Fibroblast of lung (primary cell): ENCODE data around the gene ODF4. TPM values are rescaled to one million over a fixed set of nuclear protein-coding genes. Genes with fewer than 3 reads are reported as not detected.

ENCODE experiments used
- DNase-seq, 2 donors: peaks; one replicate each; pipeline versions ENCODE4 v3.0.0 to v3.0.0-alpha.2; 2010; ENCODE audit warnings: low read depth in 2 of 2
- H2AFZ ChIP-seq: 2 replicates; pipeline ENCODE4 v1.5.1; 2012; ENCODE audit warnings: low read length, control low read depth, inconsistent platforms
- H3K27ac ChIP-seq: 2 replicates; pipeline ENCODE4 v1.5.1; 2011; ENCODE audit warnings: low read length, control low read depth; ENCODE audit not compliant: insufficient read depth
- H3K27me3 ChIP-seq: 2 replicates; pipeline ENCODE4 v1.5.1; 2011; ENCODE audit warnings: mild to moderate bottlenecking, low read length; ENCODE audit not compliant: control insufficient read depth, insufficient read depth
- H3K36me3 ChIP-seq: 2 replicates; pipeline ENCODE4 v1.5.1; 2011; ENCODE audit warnings: low read length; ENCODE audit not compliant: control insufficient read depth, insufficient read depth
- H3K4me1 ChIP-seq: 2 replicates; pipeline ENCODE4 v1.5.1; 2011; ENCODE audit warnings: low read length; ENCODE audit not compliant: control insufficient read depth, insufficient read depth; ENCODE audit errors: extremely low read depth
- H3K4me2 ChIP-seq: 2 replicates; pipeline ENCODE4 v1.5.1; 2011; ENCODE audit warnings: low read length, control low read depth; ENCODE audit not compliant: insufficient read depth; ENCODE audit errors: extremely low read depth
- H3K4me3 ChIP-seq, 4 experiments: fragments of 200-600 bp in 1 of 4; sonication (generic) in 1 of 4; replicated peaks in 1 of 4; 2 replicates each; pipeline ENCODE4 v1.5.1; 2011 to 2016; ENCODE audit warnings: low read length in 4 of 4, low read depth in 3 of 4, mild to moderate bottlenecking in 3 of 4, control low read depth in 2 of 4, inconsistent platforms in 1 of 4, mixed read lengths in 1 of 4; ENCODE audit not compliant: insufficient read depth in 1 of 4; ENCODE audit errors: control extremely low read depth in 1 of 4
- H3K79me2 ChIP-seq: 2 replicates; pipeline ENCODE4 v1.5.1; 2012; ENCODE audit warnings: mild to moderate bottlenecking, low read length, inconsistent platforms; ENCODE audit not compliant: control insufficient read depth, insufficient read depth
- H3K9ac ChIP-seq: 2 replicates; pipeline ENCODE4 v1.5.1; 2011; ENCODE audit warnings: mild to moderate bottlenecking, low read length, control low read depth; ENCODE audit not compliant: insufficient read depth
- H3K9me3 ChIP-seq: 2 replicates; pipeline ENCODE4 v1.5.1; 2012; ENCODE audit warnings: low read depth, low read length; ENCODE audit not compliant: control insufficient read depth, insufficient read depth
- H4K20me1 ChIP-seq: 2 replicates; pipeline ENCODE4 v1.5.1; 2011; ENCODE audit warnings: low read length; ENCODE audit not compliant: control insufficient read depth, insufficient read depth; ENCODE audit errors: extremely low read depth
- EZH2 ChIP-seq: IDR thresholded peaks from 2 replicates; pipeline ENCODE4 v1.5.1; 2012; ENCODE audit warnings: low read length, control low read depth, mild to moderate bottlenecking; ENCODE audit errors: missing control alignments
- polyA plus RNA-seq, 2 donors: library from polyadenylated mRNA; depleted of rRNA in 1 of 2; stranded (reverse) in 1 of 2; unstranded in 1 of 2; fragments of >200 nt; gene quantifications; 2 replicates each; pipeline ENCODE4 v1.2.1, GENCODE V29; 2011 to 2012; ENCODE audit warnings: missing spikeins in 1 of 2
- total RNA-seq: library from RNA; depleted of rRNA; stranded (reverse); fragments of >200 nt; gene quantifications from 2 replicates; pipeline ENCODE4 v1.2.1, GENCODE V29; 2014
- TF ChIP-seq, protein P1 (sequence below), 2 donors: IDR thresholded peaks in 1 of 2; conservative IDR thresholded peaks in 1 of 2; 1 replicate in 1 of 2; 2 replicates in 1 of 2; pipeline ENCODE4 v1.5.1; 2011 to 2012; ENCODE audit warnings: low read length in 2 of 2, control low read depth in 1 of 2, inconsistent platforms in 1 of 2, low read depth in 1 of 2, mild to moderate bottlenecking in 1 of 2

The ODF4 gene
- total and polyA plus RNA-seq, 2 donors (not counting 1 experiment from before 2014, with no cell fraction given), result not detected

DNA sequence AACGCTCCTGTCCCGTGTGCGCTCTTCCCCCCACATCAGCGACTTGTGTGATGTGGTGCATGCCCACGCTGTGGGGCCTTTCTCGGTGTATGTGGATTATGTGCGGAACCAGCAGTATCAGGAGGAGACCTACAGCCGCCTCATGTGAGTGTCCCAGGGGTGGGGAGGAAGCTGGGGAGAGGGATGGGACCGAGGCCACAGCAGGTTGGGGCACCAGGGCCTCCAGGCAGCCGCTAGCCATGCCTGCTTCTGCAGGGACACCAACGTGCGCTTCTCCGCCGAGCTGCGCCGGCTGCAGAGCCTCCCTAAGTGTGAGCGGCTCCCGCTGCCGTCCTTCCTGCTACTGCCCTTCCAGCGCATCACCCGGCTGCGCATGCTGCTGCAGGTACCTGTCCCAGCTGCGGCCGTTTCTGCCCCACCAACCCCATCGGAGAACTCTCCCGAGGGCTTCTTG is 23.8 kb upstream of the ODF4 start:
- peaks cover 43% of the 10 kb centered on the region for H3K27me3 ChIP-seq
- no peaks in the 10 kb centered on the region for H4K20me1 ChIP-seq
- no peaks in the 10 kb centered on the region for H3K36me3 ChIP-seq
- H3K9ac ChIP-seq, result no peak overlapping the region
- peak; percentile 93 for TF ChIP-seq EZH2
- TF ChIP-seq, protein P1, sequence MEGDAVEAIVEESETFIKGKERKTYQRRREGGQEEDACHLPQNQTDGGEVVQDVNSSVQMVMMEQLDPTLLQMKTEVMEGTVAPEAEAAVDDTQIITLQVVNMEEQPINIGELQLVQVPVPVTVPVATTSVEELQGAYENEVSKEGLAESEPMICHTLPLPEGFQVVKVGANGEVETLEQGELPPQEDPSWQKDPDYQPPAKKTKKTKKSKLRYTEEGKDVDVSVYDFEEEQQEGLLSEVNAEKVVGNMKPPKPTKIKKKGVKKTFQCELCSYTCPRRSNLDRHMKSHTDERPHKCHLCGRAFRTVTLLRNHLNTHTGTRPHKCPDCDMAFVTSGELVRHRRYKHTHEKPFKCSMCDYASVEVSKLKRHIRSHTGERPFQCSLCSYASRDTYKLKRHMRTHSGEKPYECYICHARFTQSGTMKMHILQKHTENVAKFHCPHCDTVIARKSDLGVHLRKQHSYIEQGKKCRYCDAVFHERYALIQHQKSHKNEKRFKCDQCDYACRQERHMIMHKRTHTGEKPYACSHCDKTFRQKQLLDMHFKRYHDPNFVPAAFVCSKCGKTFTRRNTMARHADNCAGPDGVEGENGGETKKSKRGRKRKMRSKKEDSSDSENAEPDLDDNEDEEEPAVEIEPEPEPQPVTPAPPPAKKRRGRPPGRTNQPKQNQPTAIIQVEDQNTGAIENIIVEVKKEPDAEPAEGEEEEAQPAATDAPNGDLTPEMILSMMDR (conservative IDR thresholded peaks at IDR 0.05 in 1 of 2, IDR thresholded peaks at IDR 0.05 in 1 of 2; ENCODE audit: low read depth in 1 of 2, low read length in 2 of 2), result no peak
- no peaks in the 10 kb centered on the region for H3K79me2 ChIP-seq
- H3K9me3 ChIP-seq, result no peaks in the 10 kb centered on the region
- DNase-seq, result no peak
- no peaks in the 10 kb centered on the region for H3K4me1 ChIP-seq
- H3K27ac ChIP-seq, result no peak overlapping the region
- no peak overlapping the region for H2AFZ ChIP-seq
- no peak overlapping the region for H3K4me3 ChIP-seq
- no peak overlapping the region for H3K4me2 ChIP-seq

DNA sequence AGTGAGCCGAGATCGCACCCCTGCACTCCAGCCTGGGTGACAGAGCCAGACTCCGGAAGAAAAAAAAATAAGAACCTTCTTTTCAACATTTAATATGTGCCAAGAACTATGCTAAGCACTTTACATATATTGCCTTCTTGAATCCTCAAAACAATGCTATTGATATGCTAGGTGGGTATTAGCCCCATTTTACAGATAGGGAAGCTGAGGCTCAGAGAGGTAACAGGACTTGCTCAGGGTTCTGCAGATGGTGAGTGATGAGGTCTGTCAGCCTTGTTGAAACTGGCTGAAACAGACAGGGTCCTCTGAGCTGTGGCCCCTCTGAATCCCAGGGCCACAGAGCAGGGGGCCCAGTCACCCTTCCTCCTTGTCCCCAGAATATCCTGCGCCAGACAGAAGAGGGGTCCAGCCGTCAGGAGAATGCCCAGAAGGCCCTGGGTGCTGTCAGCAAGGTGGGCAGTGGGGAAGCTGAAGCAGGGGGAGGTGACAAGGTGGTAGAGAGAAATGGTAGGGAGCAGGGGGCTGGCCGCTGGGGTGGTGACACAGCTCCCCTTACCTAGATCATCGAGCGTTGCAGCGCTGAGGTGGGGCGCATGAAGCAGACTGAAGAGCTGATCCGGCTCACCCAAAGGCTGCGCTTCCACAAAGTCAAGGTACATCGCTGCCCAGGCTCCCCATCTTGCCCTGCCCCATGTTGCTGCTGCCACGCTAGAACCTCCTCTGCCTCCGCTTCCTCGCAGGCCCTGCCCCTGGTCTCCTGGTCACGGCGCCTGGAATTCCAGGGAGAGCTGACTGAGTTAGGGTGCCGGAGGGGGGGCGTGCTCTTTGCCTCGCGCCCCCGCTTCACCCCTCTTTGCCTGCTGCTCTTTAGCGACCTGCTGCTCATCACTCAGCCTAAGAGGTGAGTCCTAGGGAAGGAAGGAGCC is 21.4 kb upstream of the ODF4 start:
- H3K4me1 ChIP-seq, result no peaks in the 10 kb centered on the region
- no peak for DNase-seq
- H2AFZ ChIP-seq, result no peak overlapping the region
- H3K27ac ChIP-seq, result no peak overlapping the region
- H3K27me3 ChIP-seq, result peaks cover 39% of the 10 kb centered on the region
- TF ChIP-seq EZH2, result no peak
- TF ChIP-seq, protein P1 (conservative IDR thresholded peaks at IDR 0.05 in 1 of 2, IDR thresholded peaks at IDR 0.05 in 1 of 2; ENCODE audit: low read depth in 1 of 2, low read length in 2 of 2), result no peak
- H3K9me3 ChIP-seq, result no peaks in the 10 kb centered on the region
- H3K4me3 ChIP-seq, result no peak overlapping the region
- H3K79me2 ChIP-seq, result no peaks in the 10 kb centered on the region
- no peak overlapping the region for H3K9ac ChIP-seq
- H3K36me3 ChIP-seq, result no peaks in the 10 kb centered on the region
- no peak overlapping the region for H3K4me2 ChIP-seq
- H4K20me1 ChIP-seq, result no peaks in the 10 kb centered on the region

DNA sequence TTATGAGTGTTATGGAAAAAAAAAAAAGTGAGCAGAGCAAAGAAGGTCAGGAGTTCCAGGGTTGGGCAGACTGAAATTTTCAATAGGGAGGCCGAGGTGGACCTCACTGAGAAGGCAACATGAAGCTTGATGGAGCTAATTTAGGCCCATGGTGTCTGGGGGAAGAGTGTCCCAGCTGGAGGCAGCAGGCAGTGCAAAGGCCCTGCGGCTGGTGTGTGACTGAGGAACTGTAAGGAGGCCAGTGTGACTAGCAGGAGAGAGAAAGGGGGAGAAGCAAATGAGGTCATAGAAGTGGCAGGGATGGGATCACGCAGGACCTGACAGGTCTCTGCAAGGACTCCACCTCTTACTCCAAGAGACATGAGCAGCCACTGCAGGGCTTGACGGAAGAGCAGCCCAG is 19.4 kb upstream of the ODF4 start:
- Histone ChIP-seq H3K9me3 (no peaks in the 10 kb centered on the region), H3K79me2 (no peaks in the 10 kb centered on the region), H3K4me1 (no peaks in the 10 kb centered on the region), H3K4me3 (no peak overlapping the region), H4K20me1 (no peaks in the 10 kb centered on the region), H3K9ac (no peak overlapping the region), H2AFZ (no peak overlapping the region), H3K36me3 (no peaks in the 10 kb centered on the region), H3K27me3 (peaks cover 20% of the 10 kb centered on the region), H3K27ac (no peak overlapping the region), H3K4me2 (no peak overlapping the region)
- no peak for DNase-seq
- TF ChIP-seq EZH2, result no peak
- TF ChIP-seq, protein P1 (conservative IDR thresholded peaks at IDR 0.05 in 1 of 2, IDR thresholded peaks at IDR 0.05 in 1 of 2; ENCODE audit: low read depth in 1 of 2, low read length in 2 of 2), result no peak
